Ureter (tissue), 1 donor: ENCODE data around the gene USP31. TPM values are rescaled to one million over a fixed set of nuclear protein-coding genes. Genes with fewer than 3 reads are reported as not detected.
"Not testable (repeated sequence)": the region's sequence is repeated elsewhere in the genome, so short reads cannot be mapped to it uniquely, and the experiment has no call there.

Experiments
- DNase-seq: peaks from one replicate; pipeline ENCODE4 v3.0.0-alpha.2; 2020; ENCODE audit warnings: low spot score
- total RNA-seq: library from RNA; stranded (reverse); gene quantifications from one replicate; pipeline ENCODE4 v1.2.4, GENCODE V29; 2023
- donor health status: DM: yes; HTN: yes; CAD: no.

Gene USP31
- total RNA-seq, 1 donor from 2014 or later, result 58.2 TPM

- DNase-seq, result no peak
Measured at GRCh38 chr16:23156110-23156509, 6.9 kb upstream of the USP31 start.

GRCh38 chr16:23155445-23156049, 6.3 kb upstream of the USP31 start:
- DNase-seq, result no peak

GRCh38 chr16:23152386-23153178, 3.3 kb upstream of the USP31 start:
- peak; percentile 65 for DNase-seq

GRCh38 chr16:23149993-23150364, 727 bp upstream of the USP31 start:
- no peak for DNase-seq

GRCh38 chr16:23148513-23149266, 562 bp downstream of the USP31 start:
- peak; percentile 69 for DNase-seq

GRCh38 chr16:23148166-23148512, 1.1 kb downstream of the USP31 start:
- no peak for DNase-seq

- no peak for DNase-seq
Measured at GRCh38 chr16:23147666-23148065, 1.6 kb downstream of the USP31 start.

- DNase-seq, result no peak
Measured at GRCh38 chr16:23146877-23147601, 2.2 kb downstream of the USP31 start.

- no peak for DNase-seq
Measured at GRCh38 chr16:23145608-23146007, 3.6 kb downstream of the USP31 start.

- DNase-seq, result no peak
Measured at GRCh38 chr16:23145186-23145585, 4.1 kb downstream of the USP31 start.

- not testable (repeated sequence) for DNase-seq
Measured at GRCh38 chr16:23144393-23144792, 4.9 kb downstream of the USP31 start.

- DNase-seq, result no peak
Measured at GRCh38 chr16:23143391-23143790, 5.9 kb downstream of the USP31 start.

- peak; percentile 64 for DNase-seq
Measured at GRCh38 chr16:23141959-23142740, 7.1 kb downstream of the USP31 start.

GRCh38 chr16:23141500-23141899, 7.8 kb downstream of the USP31 start:
- DNase-seq, result no peak

- DNase-seq, result no peak
Measured at GRCh38 chr16:23141033-23141432, 8.2 kb downstream of the USP31 start.

- no peak for DNase-seq
Measured at GRCh38 chr16:23140107-23140506, 9.1 kb downstream of the USP31 start.

- DNase-seq, result no peak
Measured at GRCh38 chr16:23137818-23138217, 11.4 kb downstream of the USP31 start.

- no peak for DNase-seq
Measured at GRCh38 chr16:23137256-23137655, 12.0 kb downstream of the USP31 start.

GRCh38 chr16:23134274-23134673, 15.0 kb downstream of the USP31 start:
- no peak for DNase-seq

- no peak for DNase-seq
Measured at GRCh38 chr16:23132775-23133463, 16.3 kb downstream of the USP31 start.
